Gastrocnemius medialis (tissue), 4 donors: ENCODE results near the gene MAP3K7CL.

Experiments used
- CTCF ChIP-seq, 5 experiments: fragments of 450-650 bp in 3 of 5; fragments of 200-600 bp in 2 of 5; sonication (generic) in 2 of 5; IDR thresholded peaks in 4 of 5; conservative IDR thresholded peaks in 1 of 5; 1 replicate in 4 of 5; 2 replicates in 1 of 5; pipeline ENCODE4 v1.5.1; 2016 to 2019; ENCODE audit warnings: antibody characterized with exemption in 5 of 5, mild to moderate bottlenecking in 3 of 5, moderate library complexity in 3 of 5
- POLR2A ChIP-seq, 2 donors: fragments of 450-650 bp; IDR thresholded peaks; one replicate each; pipeline ENCODE4 v1.6.1; 2017; ENCODE audit warnings: antibody characterized with exemption in 2 of 2, mild to moderate bottlenecking in 2 of 2, moderate library complexity in 2 of 2

GRCh38 chr21:29207201-29207600, 76.8 kb downstream of the MAP3K7CL start:
- no peak for TF ChIP-seq POLR2A (IDR thresholded peaks at IDR 0.05)
- TF ChIP-seq CTCF (IDR thresholded peaks at IDR 0.05 in 4 of 5, conservative IDR thresholded peaks at IDR 0.05 in 1 of 5): no peak
